HL-60 (cell line): Measurements from ENCODE around the gene DYNLT4.

Experiments
- DNase-seq, 2 experiments: peaks; one replicate each; pipeline ENCODE4 v3.0.0-alpha.2; 2010 to 2020; ENCODE audit warnings: low read depth in 1 of 2, low spot score in 1 of 2
- H3K27ac ChIP-seq: fragments of 250-450 bp; sonication (Bioruptor Pico); replicated peaks from 2 replicates; pipeline ENCODE4 v1.5.1; 2020; ENCODE audit warnings: mild to moderate bottlenecking, moderate library complexity
- H3K27me3 ChIP-seq: fragments of 250-450 bp; sonication (Bioruptor Pico); 2 replicates; pipeline ENCODE4 v1.5.1; 2021; ENCODE audit warnings: mild to moderate bottlenecking, moderate library complexity; ENCODE audit not compliant: insufficient read depth, poor library complexity, severe bottlenecking
- H3K4me3 ChIP-seq: replicated peaks from 2 replicates; pipeline ENCODE4 v1.5.1; 2011; ENCODE audit warnings: mild to moderate bottlenecking, control low read depth, low read length; ENCODE audit not compliant: insufficient read depth
- GABPA ChIP-seq: IDR thresholded peaks from 2 replicates; pipeline ENCODE4 v1.6.1; 2012; ENCODE audit warnings: low read depth
- POLR2AphosphoS5 ChIP-seq: IDR thresholded peaks from 2 replicates; pipeline ENCODE4 v1.6.1; 2012; ENCODE audit warnings: low read depth
- SPI1 ChIP-seq: IDR thresholded peaks from 2 replicates; pipeline ENCODE4 v1.6.1; 2012; ENCODE audit warnings: low read depth, mild to moderate bottlenecking, borderline replicate concordance
- TF ChIP-seq, protein P1 (sequence below): IDR thresholded peaks from 2 replicates; pipeline ENCODE4 v1.6.1; 2012; ENCODE audit warnings: low read depth; ENCODE audit not compliant: insufficient replicate concordance
- TF ChIP-seq, protein P2 (sequence below): IDR thresholded peaks from one replicate; pipeline ENCODE4 v1.5.1; 2011; ENCODE audit warnings: low read length, control low read depth, inconsistent platforms; ENCODE audit not compliant: insufficient read depth

Gene DYNLT4

DNA sequence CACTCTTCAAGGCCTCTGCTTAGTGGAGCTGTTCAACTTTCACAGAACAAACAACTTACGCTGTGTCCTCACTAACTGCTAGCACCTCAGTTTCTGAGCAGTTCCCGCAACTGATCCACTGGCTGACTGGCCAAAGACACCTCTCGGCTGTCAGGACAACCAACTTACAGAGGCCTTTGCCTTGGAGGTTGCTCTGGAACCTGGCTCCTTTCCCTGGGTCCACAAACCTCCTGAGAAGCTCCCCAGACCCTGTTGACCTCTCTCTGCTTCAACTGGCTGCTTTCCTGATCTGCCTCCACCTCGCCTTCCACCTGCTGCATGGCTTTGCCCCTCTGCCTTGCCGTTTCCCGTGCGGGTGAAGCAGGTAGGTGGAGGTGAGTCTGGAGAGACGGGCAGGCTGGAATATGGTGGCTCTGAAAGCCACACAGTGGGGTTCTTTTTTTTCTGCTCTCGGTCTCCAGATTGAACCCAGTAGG, 14.1 kb upstream of the DYNLT4 start:
- DNase-seq = no peak
- Histone ChIP-seq H3K27ac (no peak overlapping the region), H3K4me3 (no peak overlapping the region), H3K27me3 (no peaks in the 10 kb centered on the region)
- TF ChIP-seq GABPA (no peak), POLR2AphosphoS5 (no peak)

DNA sequence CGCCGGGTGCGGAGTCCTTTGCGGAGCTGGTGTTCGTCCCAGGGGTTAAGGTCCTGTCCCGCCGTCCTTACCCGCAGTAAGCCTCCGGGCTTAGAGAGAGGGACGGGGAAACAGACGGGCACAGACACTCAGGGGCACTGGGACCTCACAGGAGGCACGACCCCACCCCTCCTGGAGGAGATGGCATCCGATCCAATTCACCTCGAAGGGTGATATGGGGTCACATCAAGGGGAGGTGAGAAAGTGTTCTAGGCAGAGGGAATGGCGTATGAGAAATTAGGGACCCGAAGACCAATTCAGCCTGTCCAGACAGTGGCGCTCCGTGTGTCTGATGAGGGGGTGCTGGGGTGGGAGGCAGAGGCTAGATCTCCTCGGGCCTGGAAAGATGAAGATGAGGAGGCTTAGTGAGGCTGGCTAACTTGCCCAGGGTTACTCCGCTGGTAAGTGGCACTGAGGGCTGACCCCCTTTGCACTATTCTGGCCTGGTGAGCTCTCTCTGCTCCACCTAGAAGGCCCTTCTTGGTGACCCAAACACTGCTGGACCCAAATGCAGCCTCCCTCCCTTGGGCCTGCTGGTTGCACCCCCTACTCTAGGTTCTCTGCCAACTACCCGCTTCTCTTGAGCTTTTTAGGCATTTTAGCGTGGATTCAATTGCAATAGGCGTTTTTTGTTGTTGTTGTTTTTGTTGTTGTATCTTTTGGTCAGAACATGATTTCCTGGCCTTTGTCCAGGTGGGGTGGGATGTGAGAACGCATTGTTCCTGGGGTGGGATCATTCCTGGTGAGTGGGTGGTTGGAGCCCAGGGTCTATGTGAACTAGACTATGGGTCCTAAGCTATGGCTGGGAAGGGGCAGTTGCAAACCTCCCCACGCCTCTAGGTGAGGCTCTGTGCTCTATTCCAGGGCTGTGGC, 13.4 kb upstream of the DYNLT4 start:
- DNase-seq = no peak
- H3K27ac ChIP-seq = peak overlapping the region; percentile 100
- H3K4me3 ChIP-seq = peak overlapping the region; percentile 44
- TF ChIP-seq, protein P1, sequence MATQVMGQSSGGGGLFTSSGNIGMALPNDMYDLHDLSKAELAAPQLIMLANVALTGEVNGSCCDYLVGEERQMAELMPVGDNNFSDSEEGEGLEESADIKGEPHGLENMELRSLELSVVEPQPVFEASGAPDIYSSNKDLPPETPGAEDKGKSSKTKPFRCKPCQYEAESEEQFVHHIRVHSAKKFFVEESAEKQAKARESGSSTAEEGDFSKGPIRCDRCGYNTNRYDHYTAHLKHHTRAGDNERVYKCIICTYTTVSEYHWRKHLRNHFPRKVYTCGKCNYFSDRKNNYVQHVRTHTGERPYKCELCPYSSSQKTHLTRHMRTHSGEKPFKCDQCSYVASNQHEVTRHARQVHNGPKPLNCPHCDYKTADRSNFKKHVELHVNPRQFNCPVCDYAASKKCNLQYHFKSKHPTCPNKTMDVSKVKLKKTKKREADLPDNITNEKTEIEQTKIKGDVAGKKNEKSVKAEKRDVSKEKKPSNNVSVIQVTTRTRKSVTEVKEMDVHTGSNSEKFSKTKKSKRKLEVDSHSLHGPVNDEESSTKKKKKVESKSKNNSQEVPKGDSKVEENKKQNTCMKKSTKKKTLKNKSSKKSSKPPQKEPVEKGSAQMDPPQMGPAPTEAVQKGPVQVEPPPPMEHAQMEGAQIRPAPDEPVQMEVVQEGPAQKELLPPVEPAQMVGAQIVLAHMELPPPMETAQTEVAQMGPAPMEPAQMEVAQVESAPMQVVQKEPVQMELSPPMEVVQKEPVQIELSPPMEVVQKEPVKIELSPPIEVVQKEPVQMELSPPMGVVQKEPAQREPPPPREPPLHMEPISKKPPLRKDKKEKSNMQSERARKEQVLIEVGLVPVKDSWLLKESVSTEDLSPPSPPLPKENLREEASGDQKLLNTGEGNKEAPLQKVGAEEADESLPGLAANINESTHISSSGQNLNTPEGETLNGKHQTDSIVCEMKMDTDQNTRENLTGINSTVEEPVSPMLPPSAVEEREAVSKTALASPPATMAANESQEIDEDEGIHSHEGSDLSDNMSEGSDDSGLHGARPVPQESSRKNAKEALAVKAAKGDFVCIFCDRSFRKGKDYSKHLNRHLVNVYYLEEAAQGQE = peak; percentile 5
- no peak for TF ChIP-seq SPI1
- no peaks in the 10 kb centered on the region for H3K27me3 ChIP-seq

DNA sequence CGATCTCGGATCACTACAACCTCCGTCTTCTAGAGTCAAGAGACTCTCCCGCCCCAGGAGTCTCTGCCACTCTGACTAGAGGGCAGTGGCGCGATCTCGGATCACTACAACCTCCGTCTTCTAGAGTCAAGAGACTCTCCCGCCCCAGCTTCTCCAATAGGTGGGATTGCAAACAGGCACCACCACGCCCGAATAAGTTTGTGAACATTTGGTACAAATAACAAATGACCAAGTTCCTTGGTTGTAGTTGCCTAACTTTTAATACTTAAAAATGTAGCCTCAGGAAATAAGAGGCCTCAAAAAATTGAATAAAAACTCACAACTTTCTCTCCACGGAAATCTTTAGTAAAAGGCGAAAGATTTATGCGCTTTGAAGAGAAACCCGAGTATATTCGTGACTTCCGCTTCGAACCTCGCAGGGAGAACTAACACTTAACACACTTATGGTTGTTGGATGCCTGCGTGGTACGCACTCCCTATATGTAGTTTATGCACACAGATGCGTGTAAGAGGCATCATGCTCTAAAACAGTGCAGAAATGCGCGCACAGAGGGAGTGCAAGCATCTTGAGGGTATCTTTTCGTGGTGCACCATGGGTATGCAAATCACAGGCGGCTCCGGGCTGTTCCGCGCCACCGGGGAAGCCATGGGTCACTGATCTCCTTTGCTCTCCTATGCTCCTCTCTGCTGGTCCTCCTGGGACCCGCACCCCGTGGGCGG, 12.6 kb upstream of the DYNLT4 start:
- Histone ChIP-seq H3K27me3 (no peaks in the 10 kb centered on the region), H3K27ac (peak overlapping the region; percentile 100), H3K4me3 (peak overlapping the region; percentile 44)
- TF ChIP-seq POLR2AphosphoS5 (peak; percentile 99), SPI1 (peak; percentile 83), GABPA (peak; percentile 53; the same call in 1 of the 2 replicates)
- TF ChIP-seq, protein P1 = peak; percentile 11
- TF ChIP-seq, protein P2, sequence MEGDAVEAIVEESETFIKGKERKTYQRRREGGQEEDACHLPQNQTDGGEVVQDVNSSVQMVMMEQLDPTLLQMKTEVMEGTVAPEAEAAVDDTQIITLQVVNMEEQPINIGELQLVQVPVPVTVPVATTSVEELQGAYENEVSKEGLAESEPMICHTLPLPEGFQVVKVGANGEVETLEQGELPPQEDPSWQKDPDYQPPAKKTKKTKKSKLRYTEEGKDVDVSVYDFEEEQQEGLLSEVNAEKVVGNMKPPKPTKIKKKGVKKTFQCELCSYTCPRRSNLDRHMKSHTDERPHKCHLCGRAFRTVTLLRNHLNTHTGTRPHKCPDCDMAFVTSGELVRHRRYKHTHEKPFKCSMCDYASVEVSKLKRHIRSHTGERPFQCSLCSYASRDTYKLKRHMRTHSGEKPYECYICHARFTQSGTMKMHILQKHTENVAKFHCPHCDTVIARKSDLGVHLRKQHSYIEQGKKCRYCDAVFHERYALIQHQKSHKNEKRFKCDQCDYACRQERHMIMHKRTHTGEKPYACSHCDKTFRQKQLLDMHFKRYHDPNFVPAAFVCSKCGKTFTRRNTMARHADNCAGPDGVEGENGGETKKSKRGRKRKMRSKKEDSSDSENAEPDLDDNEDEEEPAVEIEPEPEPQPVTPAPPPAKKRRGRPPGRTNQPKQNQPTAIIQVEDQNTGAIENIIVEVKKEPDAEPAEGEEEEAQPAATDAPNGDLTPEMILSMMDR = no peak
- peak; percentile 83 to 92 for DNase-seq

DNA sequence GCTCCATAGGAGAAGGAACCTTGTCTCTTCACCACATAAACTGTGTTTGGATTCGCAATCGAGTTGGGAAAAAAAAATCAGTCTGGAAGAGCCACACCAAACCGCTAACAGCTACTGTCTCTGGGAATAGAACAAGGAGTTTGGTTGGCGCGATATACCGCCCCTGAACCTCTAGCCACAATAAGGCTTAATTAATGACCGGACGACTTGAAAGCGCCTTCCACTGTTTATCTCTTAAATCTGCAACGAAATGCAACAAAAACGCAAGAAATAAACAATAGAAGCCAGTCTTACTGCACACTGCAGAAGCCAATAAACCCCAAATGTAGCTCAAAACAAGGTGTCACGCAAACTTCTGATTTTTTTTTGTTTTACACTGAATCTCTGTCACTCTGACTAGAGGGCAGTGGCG, 12.1 kb upstream of the DYNLT4 start:
- Histone ChIP-seq H3K4me3 (peak overlapping the region; percentile 28), H3K27ac (peak overlapping the region; percentile 100)
- DNase-seq = no peak

More for the DNA sequence above, 12.1 kb upstream of the DYNLT4 start:
- no peak for TF ChIP-seq POLR2AphosphoS5
- no peak for TF ChIP-seq GABPA
- TF ChIP-seq, protein P2 = no peak
- TF ChIP-seq, protein P1 = no peak
- no peak for TF ChIP-seq SPI1
- H3K27me3 ChIP-seq = no peaks in the 10 kb centered on the region
